RWPE2 (cell line): ENCODE results near the gene PALD1.
A peak's percentile ranks its signal among the peaks of the same experiment; 100 is the strongest.

Experiments used
- ATAC-seq: fragments of 200-7000 bp; cut with Tn5 transposase; 3 replicates; pipeline ENCODE4 v1.9.1; 2021; ENCODE audit warnings: low read depth
- DNase-seq: peaks from one replicate; pipeline ENCODE4 v3.0.0-alpha.2; 2020; ENCODE audit warnings: low spot score
- H3K27ac ChIP-seq: fragments of 450-650 bp; 2 replicates; pipeline ENCODE4 v1.5.1; 2017; ENCODE audit warnings: mild to moderate bottlenecking; ENCODE audit not compliant: poor library complexity, severe bottlenecking
- H3K27me3 ChIP-seq: fragments of 250-450 bp; sonication (Bioruptor Pico); 2 replicates; pipeline ENCODE4 v1.5.1; 2021; ENCODE audit warnings: mild to moderate bottlenecking, moderate library complexity; ENCODE audit not compliant: insufficient read depth, poor library complexity, severe bottlenecking
- H3K36me3 ChIP-seq: fragments of 250-450 bp; sonication (Bioruptor Pico); 2 replicates; pipeline ENCODE4 v1.5.1; 2020; ENCODE audit warnings: low read depth, mild to moderate bottlenecking, moderate library complexity
- H3K4me1 ChIP-seq: fragments of 250-450 bp; sonication (Bioruptor Pico); 2 replicates; pipeline ENCODE4 v1.5.1; 2021; ENCODE audit warnings: mild to moderate bottlenecking, moderate library complexity; ENCODE audit not compliant: insufficient read depth, poor library complexity, severe bottlenecking
- H3K4me3 ChIP-seq: fragments of 250-450 bp; sonication (Bioruptor Pico); 2 replicates; pipeline ENCODE4 v1.5.1; 2021; ENCODE audit warnings: mild to moderate bottlenecking, moderate library complexity; ENCODE audit not compliant: severe bottlenecking
- H3K9me3 ChIP-seq: fragments of 250-450 bp; sonication (Bioruptor Pico); 2 replicates; pipeline ENCODE4 v1.5.1; 2021; ENCODE audit warnings: mild to moderate bottlenecking, moderate library complexity; ENCODE audit not compliant: severe bottlenecking
- CTCF ChIP-seq: fragments of 450-650 bp; IDR thresholded peaks from one replicate; pipeline ENCODE4 v1.5.1; 2017; ENCODE audit warnings: mild to moderate bottlenecking, moderate library complexity; ENCODE audit not compliant: poor library complexity, severe bottlenecking

Gene PALD1

GRCh38 chr10:70538195-70538520 is 59.6 kb downstream of the PALD1 start:
- no peak overlapping the region for H3K4me3 ChIP-seq
- DNase-seq = no peak
- H3K27ac ChIP-seq = no peak overlapping the region
- H3K27me3 ChIP-seq = no peaks in the 10 kb centered on the region
- no peaks in the 10 kb centered on the region for H3K9me3 ChIP-seq
- ATAC-seq = no peak
- no peaks in the 10 kb centered on the region for H3K36me3 ChIP-seq
- TF ChIP-seq CTCF = no peak
- H3K4me1 ChIP-seq = no peaks in the 10 kb centered on the region

- ATAC-seq = no peak
- no peaks in the 10 kb centered on the region for H3K36me3 ChIP-seq
- DNase-seq = no peak
- H3K4me3 ChIP-seq = no peak overlapping the region
- H3K4me1 ChIP-seq = no peaks in the 10 kb centered on the region
- H3K27ac ChIP-seq = no peak overlapping the region
- no peaks in the 10 kb centered on the region for H3K9me3 ChIP-seq
- no peak for TF ChIP-seq CTCF
- no peaks in the 10 kb centered on the region for H3K27me3 ChIP-seq
Observed at GRCh38 chr10:70538731-70539338, 60.3 kb downstream of the PALD1 start.

GRCh38 chr10:70539471-70539870 is 60.9 kb downstream of the PALD1 start:
- no peak for TF ChIP-seq CTCF
- no peak for ATAC-seq
- H3K27me3 ChIP-seq = no peaks in the 10 kb centered on the region
- no peak overlapping the region for H3K27ac ChIP-seq
- no peaks in the 10 kb centered on the region for H3K36me3 ChIP-seq
- H3K4me1 ChIP-seq = no peaks in the 10 kb centered on the region
- H3K9me3 ChIP-seq = no peaks in the 10 kb centered on the region
- H3K4me3 ChIP-seq = no peak overlapping the region
- DNase-seq = no peak

DNA sequence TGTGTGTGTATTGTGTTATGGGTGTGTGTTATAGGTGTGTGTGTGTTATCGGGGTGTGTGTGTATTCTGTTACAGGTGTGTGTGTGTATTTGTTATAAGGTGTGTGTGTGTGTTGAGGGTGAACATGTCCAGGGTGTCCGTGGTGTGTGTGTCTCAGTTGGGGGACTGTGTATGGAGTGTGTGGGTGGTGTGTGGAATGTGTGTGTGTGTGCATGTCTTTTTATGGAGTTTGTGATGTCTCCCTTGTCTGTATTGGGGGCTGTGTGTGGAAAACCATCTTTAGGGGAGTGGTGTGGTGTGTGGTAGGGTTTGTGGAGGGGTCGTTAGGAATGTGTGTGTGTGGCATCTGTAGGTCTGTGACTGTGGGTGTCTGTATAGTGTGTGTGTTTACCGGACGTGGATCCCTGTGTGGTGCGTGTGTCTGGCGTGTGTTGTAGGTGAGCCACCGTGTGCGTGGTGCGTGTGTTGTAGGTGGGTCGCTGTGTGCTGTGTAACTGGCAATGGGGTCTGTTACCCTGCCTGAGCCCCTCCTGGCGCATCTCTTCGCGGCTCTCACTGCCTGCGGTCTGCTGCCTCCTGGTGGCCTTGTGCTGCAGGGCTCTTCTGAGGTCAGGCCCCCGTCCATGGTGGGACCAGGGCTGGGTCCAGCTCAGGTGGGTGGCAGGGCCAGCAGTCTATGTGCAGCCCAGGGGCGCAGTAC is 61.7 kb downstream of the PALD1 start:
- no peaks in the 10 kb centered on the region for H3K27me3 ChIP-seq
- no peak overlapping the region for H3K27ac ChIP-seq
- no peaks in the 10 kb centered on the region for H3K9me3 ChIP-seq
- peak; percentile 48 for TF ChIP-seq CTCF
- ATAC-seq = peak; percentile 35; the same call in 1 of the 3 replicates
- H3K36me3 ChIP-seq = no peaks in the 10 kb centered on the region
- no peaks in the 10 kb centered on the region for H3K4me1 ChIP-seq
- no peak overlapping the region for H3K4me3 ChIP-seq
- no peak for DNase-seq

- Histone ChIP-seq H3K36me3 (no peaks in the 10 kb centered on the region), H3K27me3 (no peaks in the 10 kb centered on the region), H3K27ac (no peak overlapping the region), H3K4me3 (no peak overlapping the region), H3K4me1 (no peaks in the 10 kb centered on the region), H3K9me3 (no peaks in the 10 kb centered on the region)
- TF ChIP-seq CTCF = no peak
- no peak for ATAC-seq
- no peak for DNase-seq
Observed at GRCh38 chr10:70540789-70541360, 62.3 kb downstream of the PALD1 start.
